HCT116 (cell line): ENCODE results near the gene GOLGA6A. TPM values are rescaled to one million over a fixed set of nuclear protein-coding genes. Genes with fewer than 3 reads are reported as not detected.

Source experiments
- ATAC-seq: fragments of 200-7000 bp; cut with Tn5 transposase; 2 replicates; pipeline ENCODE4 v1.9.1; 2020; ENCODE audit warnings: mild to moderate bottlenecking, moderate library complexity
- BruUV-seq: library from RNA; stranded (reverse); fragments of 400-500 nt; replicated peaks from 2 replicates; lab custom pipeline; 2021; lab: Mats Ljungman, UMichigan
- CTCF ChIA-PET: fragments of 300-600 bp; sonication (Branson Sonifier 250); formaldehyde crosslinking; loops from one replicate; lab custom pipeline; 2021; ENCODE audit warnings: antibody characterized with exemption; lab: Charles Lee
- POLR2A ChIA-PET: fragments of 300-600, 350-600 bp; sonication (Branson Sonifier 250); formaldehyde crosslinking; loops from one replicate; lab custom pipeline; 2021; ENCODE audit warnings: antibody characterized with exemption; lab: Charles Lee
- RAD21 ChIA-PET, 2 experiments: fragments of 300-600 bp; sonication (Branson Sonifier 250); formaldehyde crosslinking; loops; one replicate each; lab custom pipeline; 2023; ENCODE audit warnings: low total read pairs in 2 of 2; ENCODE audit not compliant: uncharacterized antibody in 2 of 2, unreplicated experiment in 2 of 2, low non-redundant PET in 1 of 2; lab: Charles Lee
- DNase-seq: peaks from one replicate; pipeline ENCODE4 v3.0.0-alpha.2; 2010; ENCODE audit warnings: low read depth, low spot score
- H2AFZ ChIP-seq: fragments of 200-600 bp; shearing (Covaris generic), sonication (generic); 2 replicates; pipeline ENCODE4 v1.6.1; 2017; ENCODE audit warnings: low read depth, mixed run types, mixed read lengths, antibody characterized with exemption, low read length; ENCODE audit not compliant: poor library complexity, severe bottlenecking
- H3K27ac ChIP-seq: 2 replicates; pipeline ENCODE4 v1.5.1; 2012; ENCODE audit warnings: low read depth, low read length
- H3K27me3 ChIP-seq: fragments of 200-600 bp; sonication (generic); 2 replicates; pipeline ENCODE4 v1.6.1; 2016; ENCODE audit warnings: mixed run types, low read length, mixed read lengths; ENCODE audit not compliant: insufficient read depth
- H3K36me3 ChIP-seq, 2 experiments: fragments of 200-500 bp in 1 of 2; fragments of 200-600 bp in 1 of 2; sonication (Bioruptor generic) in 1 of 2; sonication (generic) in 1 of 2; 2 replicates each; pipeline versions ENCODE4 v1.5.1 to v1.6.1; 2014 to 2016; ENCODE audit warnings: low read length in 2 of 2, inconsistent platforms in 1 of 2, mixed read lengths in 1 of 2, mixed run types in 1 of 2; ENCODE audit not compliant: insufficient read depth in 2 of 2, control insufficient read depth in 1 of 2
- H3K4me1 ChIP-seq, 2 experiments: fragments of 200-600 bp in 1 of 2; sonication (generic) in 1 of 2; 2 replicates each; pipeline versions ENCODE4 v1.5.1 to v1.6.1; 2012 to 2017; ENCODE audit warnings: low read length in 2 of 2, inconsistent platforms in 1 of 2, mild to moderate bottlenecking in 1 of 2, mixed read lengths in 1 of 2, mixed run types in 1 of 2, moderate library complexity in 1 of 2; ENCODE audit not compliant: insufficient read depth in 2 of 2, control insufficient read depth in 1 of 2
- H3K4me2 ChIP-seq: fragments of 200-600 bp; sonication (generic); 2 replicates; pipeline ENCODE4 v1.6.1; 2017; ENCODE audit warnings: mixed run types, low read length, mixed read lengths
- H3K4me3 ChIP-seq, 2 experiments: fragments of 200-600 bp in 1 of 2; sonication (generic) in 1 of 2; replicated peaks in 1 of 2; 2 replicates each; pipeline ENCODE4 v1.5.1; 2011 to 2016; ENCODE audit warnings: low read length in 2 of 2, control low read depth in 1 of 2, low read depth in 1 of 2, mild to moderate bottlenecking in 1 of 2, mixed read lengths in 1 of 2, mixed run types in 1 of 2
- H3K79me2 ChIP-seq: fragments of 200-600 bp; sonication (generic); 2 replicates; pipeline ENCODE4 v1.6.1; 2017; ENCODE audit warnings: mild to moderate bottlenecking, mixed run types, low read length, moderate library complexity, mixed read lengths; ENCODE audit not compliant: insufficient read depth
- H3K9ac ChIP-seq: fragments of 200-600 bp; sonication (generic); 2 replicates; pipeline ENCODE4 v1.6.1; 2016; ENCODE audit warnings: low read length, mixed read lengths
- H3K9me2 ChIP-seq: fragments of 200-600 bp; sonication (generic), shearing (Covaris generic); 2 replicates; pipeline ENCODE4 v1.6.1; 2017; ENCODE audit warnings: mixed run types, mild to moderate bottlenecking, moderate library complexity; ENCODE audit not compliant: insufficient read depth
- H3K9me3 ChIP-seq, 2 experiments: fragments of 200-500 bp in 1 of 2; fragments of 200-600 bp in 1 of 2; sonication (Bioruptor generic) in 1 of 2; sonication (generic) in 1 of 2; 2 replicates each; pipeline ENCODE4 v1.6.1; 2014 to 2017; ENCODE audit warnings: low read length in 2 of 2, mixed read lengths in 2 of 2, inconsistent platforms in 1 of 2, low read depth in 1 of 2, mild to moderate bottlenecking in 1 of 2, mixed run types in 1 of 2, moderate library complexity in 1 of 2; ENCODE audit not compliant: control insufficient read depth in 1 of 2, insufficient read depth in 1 of 2
- H4K20me1 ChIP-seq: fragments of 200-600 bp; sonication (generic), shearing (Covaris generic); 2 replicates; pipeline ENCODE4 v1.6.1; 2017; ENCODE audit warnings: mixed run types, mild to moderate bottlenecking, moderate library complexity; ENCODE audit not compliant: insufficient read depth
- CBX3 ChIP-seq: IDR thresholded peaks from 2 replicates; pipeline ENCODE4 v1.6.1; 2012; ENCODE audit warnings: low read depth
- CEBPB ChIP-seq: IDR thresholded peaks from 2 replicates; pipeline ENCODE4 v1.6.1; 2012; ENCODE audit warnings: low read depth
- ELF1 ChIP-seq: IDR thresholded peaks from 2 replicates; pipeline ENCODE4 v1.6.1; 2012; ENCODE audit warnings: low read depth, borderline replicate concordance
- EZH2 ChIP-seq: fragments of 200-600 bp; sonication (generic); IDR thresholded peaks from 2 replicates; pipeline ENCODE4 v1.6.1; 2017; ENCODE audit warnings: antibody characterized with exemption, mixed run types
- FOSL1 ChIP-seq: IDR thresholded peaks from 2 replicates; pipeline ENCODE4 v1.6.1; 2012; ENCODE audit warnings: low read depth
- JUND ChIP-seq: IDR thresholded peaks from 2 replicates; pipeline ENCODE4 v1.6.1; 2012
- POLR2A ChIP-seq: IDR thresholded peaks from 2 replicates; pipeline ENCODE4 v1.7.0; 2011; ENCODE audit warnings: borderline replicate concordance; ENCODE audit not compliant: insufficient read depth, insufficient read length; ENCODE audit errors: extremely low read depth
- POLR2AphosphoS5 ChIP-seq: IDR thresholded peaks from 2 replicates; pipeline ENCODE4 v1.6.1; 2011; ENCODE audit warnings: mild to moderate bottlenecking, low read depth, low read length, moderate library complexity
- RAD21 ChIP-seq: IDR thresholded peaks from 2 replicates; pipeline ENCODE4 v1.6.1; 2012; ENCODE audit warnings: low read depth, mild to moderate bottlenecking
- SIN3A ChIP-seq: IDR thresholded peaks from 2 replicates; pipeline ENCODE4 v1.6.1; 2012; ENCODE audit warnings: low read depth
- SP1 ChIP-seq: IDR thresholded peaks from 2 replicates; pipeline ENCODE4 v1.6.1; 2012; ENCODE audit warnings: low read depth
- YY1 ChIP-seq: IDR thresholded peaks from 2 replicates; pipeline ENCODE4 v1.6.1; 2011; ENCODE audit warnings: low read length, low read depth, moderate library complexity, mild to moderate bottlenecking; ENCODE audit not compliant: insufficient replicate concordance; ENCODE audit errors: extremely low read depth
- ZFX ChIP-seq: fragments of 450-650 bp; IDR thresholded peaks from 2 replicates; pipeline ENCODE4 v1.6.1; 2017
- ZNF274 ChIP-seq: fragments of 200-500 bp; sonication (Bioruptor generic); IDR thresholded peaks from 2 replicates; pipeline ENCODE4 v1.6.1; 2014; ENCODE audit warnings: mild to moderate bottlenecking, low read depth, low read length, inconsistent platforms
- intact Hi-C: fragments of 100-400 bp; cut with micrococcal nuclease; formaldehyde crosslinking; loops from 2 replicates; pipeline ENCODE4 v1.10.0; 2022
- total RNA-seq: library from RNA; stranded (reverse); gene quantifications from one replicate; pipeline ENCODE4 v1.2.1, GENCODE V29; 2021; ENCODE audit not compliant: unreplicated experiment
- TF ChIP-seq, protein P1 (sequence below): IDR thresholded peaks from 2 replicates; pipeline ENCODE4 v1.6.1; 2012
- TF ChIP-seq, protein P2 (sequence below): IDR thresholded peaks from 2 replicates; pipeline ENCODE4 v1.6.1; 2012
- TF ChIP-seq, protein P3 (sequence below): IDR thresholded peaks from 2 replicates; pipeline ENCODE4 v1.6.1; 2011; ENCODE audit warnings: mild to moderate bottlenecking, low read length, moderate library complexity; ENCODE audit not compliant: insufficient replicate concordance; ENCODE audit errors: extremely low read depth
- TF ChIP-seq, protein P4 (sequence below): IDR thresholded peaks from 2 replicates; pipeline ENCODE4 v1.6.1; 2012; ENCODE audit warnings: low read depth

The GOLGA6A gene
- total RNA-seq, 1 experiment from 2014 or later: 0.39 TPM

DNA sequence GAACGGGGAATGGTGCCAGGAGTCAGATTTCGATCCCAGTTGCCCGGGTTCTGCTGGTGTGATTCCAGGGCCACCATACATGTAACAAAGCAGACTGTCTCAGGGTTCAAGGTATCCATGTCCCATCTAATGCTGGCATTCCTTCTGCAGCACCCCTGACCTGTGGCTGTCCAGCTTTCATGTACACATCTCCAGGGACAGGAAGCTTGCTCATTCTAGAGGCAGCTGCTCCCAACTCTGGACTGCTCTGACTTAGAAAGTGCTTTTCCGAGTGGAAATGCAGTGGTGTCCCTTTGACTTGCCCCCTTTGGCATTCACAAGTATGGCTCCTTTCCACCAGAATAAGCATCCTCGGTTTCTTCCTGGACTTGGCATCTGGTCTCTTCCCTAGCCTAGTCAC, 56.9 kb downstream of the GOLGA6A start:
- Histone ChIP-seq H3K4me1 (no peaks in the 10 kb centered on the region), H3K9me2 (no peaks in the 10 kb centered on the region), H3K27ac (no peak overlapping the region), H3K9ac (no peak overlapping the region), H3K4me3 (no peak overlapping the region), H3K79me2 (no peaks in the 10 kb centered on the region), H2AFZ (no peak overlapping the region), H3K4me2 (no peak overlapping the region), H3K9me3 (no peaks in the 10 kb centered on the region), H4K20me1 (no peaks in the 10 kb centered on the region), H3K27me3 (no peaks in the 10 kb centered on the region), H3K36me3 (no peaks in the 10 kb centered on the region; a peak in 2 of 4 replicates)
- ChIA-PET RAD21 (no interaction called here), CTCF (no interaction called here), POLR2A (no interaction called here)
- ATAC-seq (no peak), DNase-seq (no peak)
- intact Hi-C loops: no loop called here
- BruUV-seq: no TSS peak
- no peak for TF ChIP-seq SP1
- TF ChIP-seq, protein P1, sequence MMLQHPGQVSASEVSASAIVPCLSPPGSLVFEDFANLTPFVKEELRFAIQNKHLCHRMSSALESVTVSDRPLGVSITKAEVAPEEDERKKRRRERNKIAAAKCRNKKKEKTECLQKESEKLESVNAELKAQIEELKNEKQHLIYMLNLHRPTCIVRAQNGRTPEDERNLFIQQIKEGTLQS: no peak
- TF ChIP-seq EZH2: no peak
- no peak for TF ChIP-seq POLR2AphosphoS5
- TF ChIP-seq CEBPB: no peak
- no peak for TF ChIP-seq ZNF274
- TF ChIP-seq ZFX: no peak
- TF ChIP-seq JUND: no peak
- TF ChIP-seq FOSL1: no peak
- TF ChIP-seq SIN3A: no peak
- TF ChIP-seq, protein P2, sequence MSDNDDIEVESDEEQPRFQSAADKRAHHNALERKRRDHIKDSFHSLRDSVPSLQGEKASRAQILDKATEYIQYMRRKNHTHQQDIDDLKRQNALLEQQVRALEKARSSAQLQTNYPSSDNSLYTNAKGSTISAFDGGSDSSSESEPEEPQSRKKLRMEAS: no peak
- TF ChIP-seq, protein P3, sequence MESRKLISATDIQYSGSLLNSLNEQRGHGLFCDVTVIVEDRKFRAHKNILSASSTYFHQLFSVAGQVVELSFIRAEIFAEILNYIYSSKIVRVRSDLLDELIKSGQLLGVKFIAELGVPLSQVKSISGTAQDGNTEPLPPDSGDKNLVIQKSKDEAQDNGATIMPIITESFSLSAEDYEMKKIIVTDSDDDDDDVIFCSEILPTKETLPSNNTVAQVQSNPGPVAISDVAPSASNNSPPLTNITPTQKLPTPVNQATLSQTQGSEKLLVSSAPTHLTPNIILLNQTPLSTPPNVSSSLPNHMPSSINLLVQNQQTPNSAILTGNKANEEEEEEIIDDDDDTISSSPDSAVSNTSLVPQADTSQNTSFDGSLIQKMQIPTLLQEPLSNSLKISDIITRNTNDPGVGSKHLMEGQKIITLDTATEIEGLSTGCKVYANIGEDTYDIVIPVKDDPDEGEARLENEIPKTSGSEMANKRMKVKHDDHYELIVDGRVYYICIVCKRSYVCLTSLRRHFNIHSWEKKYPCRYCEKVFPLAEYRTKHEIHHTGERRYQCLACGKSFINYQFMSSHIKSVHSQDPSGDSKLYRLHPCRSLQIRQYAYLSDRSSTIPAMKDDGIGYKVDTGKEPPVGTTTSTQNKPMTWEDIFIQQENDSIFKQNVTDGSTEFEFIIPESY: no peak
- no peak for TF ChIP-seq YY1
- TF ChIP-seq, protein P4, sequence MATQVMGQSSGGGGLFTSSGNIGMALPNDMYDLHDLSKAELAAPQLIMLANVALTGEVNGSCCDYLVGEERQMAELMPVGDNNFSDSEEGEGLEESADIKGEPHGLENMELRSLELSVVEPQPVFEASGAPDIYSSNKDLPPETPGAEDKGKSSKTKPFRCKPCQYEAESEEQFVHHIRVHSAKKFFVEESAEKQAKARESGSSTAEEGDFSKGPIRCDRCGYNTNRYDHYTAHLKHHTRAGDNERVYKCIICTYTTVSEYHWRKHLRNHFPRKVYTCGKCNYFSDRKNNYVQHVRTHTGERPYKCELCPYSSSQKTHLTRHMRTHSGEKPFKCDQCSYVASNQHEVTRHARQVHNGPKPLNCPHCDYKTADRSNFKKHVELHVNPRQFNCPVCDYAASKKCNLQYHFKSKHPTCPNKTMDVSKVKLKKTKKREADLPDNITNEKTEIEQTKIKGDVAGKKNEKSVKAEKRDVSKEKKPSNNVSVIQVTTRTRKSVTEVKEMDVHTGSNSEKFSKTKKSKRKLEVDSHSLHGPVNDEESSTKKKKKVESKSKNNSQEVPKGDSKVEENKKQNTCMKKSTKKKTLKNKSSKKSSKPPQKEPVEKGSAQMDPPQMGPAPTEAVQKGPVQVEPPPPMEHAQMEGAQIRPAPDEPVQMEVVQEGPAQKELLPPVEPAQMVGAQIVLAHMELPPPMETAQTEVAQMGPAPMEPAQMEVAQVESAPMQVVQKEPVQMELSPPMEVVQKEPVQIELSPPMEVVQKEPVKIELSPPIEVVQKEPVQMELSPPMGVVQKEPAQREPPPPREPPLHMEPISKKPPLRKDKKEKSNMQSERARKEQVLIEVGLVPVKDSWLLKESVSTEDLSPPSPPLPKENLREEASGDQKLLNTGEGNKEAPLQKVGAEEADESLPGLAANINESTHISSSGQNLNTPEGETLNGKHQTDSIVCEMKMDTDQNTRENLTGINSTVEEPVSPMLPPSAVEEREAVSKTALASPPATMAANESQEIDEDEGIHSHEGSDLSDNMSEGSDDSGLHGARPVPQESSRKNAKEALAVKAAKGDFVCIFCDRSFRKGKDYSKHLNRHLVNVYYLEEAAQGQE: no peak
- TF ChIP-seq POLR2A: no peak
- no peak for TF ChIP-seq CBX3
- no peak for TF ChIP-seq RAD21
- no peak for TF ChIP-seq ELF1
